ENCODE data around the gene SLC22A12.

- TF ChIP-seq POLR2A (IDR thresholded peaks at IDR 0.05; ENCODE audit: control extremely low read depth in 1 of 2, low read depth in 2 of 2, low read length in 2 of 2) (no peak), TAF1 (IDR thresholded peaks at IDR 0.05; ENCODE audit: low read depth, low read length) (no peak), CTCF (IDR thresholded peaks at IDR 0.05; ENCODE audit: control extremely low read depth in 1 of 3, insufficient read depth in 1 of 3, low read depth in 1 of 3, low read length in 3 of 3) (no peak), RFX5 (IDR thresholded peaks at IDR 0.05; ENCODE audit: borderline replicate concordance, low read depth, low read length) (no peak), KDM5A (IDR thresholded peaks at IDR 0.05; ENCODE audit: low read length) (no peak), USF2 (IDR thresholded peaks at IDR 0.05; ENCODE audit: low read length) (no peak), SP2 (IDR thresholded peaks at IDR 0.05; ENCODE audit: low read length) (no peak), JUND (IDR thresholded peaks at IDR 0.05; ENCODE audit: low read length) (no peak), POLR2AphosphoS5 (IDR thresholded peaks at IDR 0.05; ENCODE audit: low read depth, low read length) (no peak), EZH2 (IDR thresholded peaks at IDR 0.05; ENCODE audit: low read depth, low read length, severe bottlenecking) (no peak), MAX (IDR thresholded peaks at IDR 0.05) (no peak)
- TF ChIP-seq, protein P1, sequence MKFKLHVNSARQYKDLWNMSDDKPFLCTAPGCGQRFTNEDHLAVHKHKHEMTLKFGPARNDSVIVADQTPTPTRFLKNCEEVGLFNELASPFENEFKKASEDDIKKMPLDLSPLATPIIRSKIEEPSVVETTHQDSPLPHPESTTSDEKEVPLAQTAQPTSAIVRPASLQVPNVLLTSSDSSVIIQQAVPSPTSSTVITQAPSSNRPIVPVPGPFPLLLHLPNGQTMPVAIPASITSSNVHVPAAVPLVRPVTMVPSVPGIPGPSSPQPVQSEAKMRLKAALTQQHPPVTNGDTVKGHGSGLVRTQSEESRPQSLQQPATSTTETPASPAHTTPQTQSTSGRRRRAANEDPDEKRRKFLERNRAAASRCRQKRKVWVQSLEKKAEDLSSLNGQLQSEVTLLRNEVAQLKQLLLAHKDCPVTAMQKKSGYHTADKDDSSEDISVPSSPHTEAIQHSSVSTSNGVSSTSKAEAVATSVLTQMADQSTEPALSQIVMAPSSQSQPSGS (IDR thresholded peaks at IDR 0.05; ENCODE audit: low read length): no peak
Observed at GRCh38 chr11:64600281-64600992, 9.4 kb downstream of the SLC22A12 start.

Measured in H1 (cell line).